ENCODE data around the gene LMX1A.

The LMX1A gene

DNA sequence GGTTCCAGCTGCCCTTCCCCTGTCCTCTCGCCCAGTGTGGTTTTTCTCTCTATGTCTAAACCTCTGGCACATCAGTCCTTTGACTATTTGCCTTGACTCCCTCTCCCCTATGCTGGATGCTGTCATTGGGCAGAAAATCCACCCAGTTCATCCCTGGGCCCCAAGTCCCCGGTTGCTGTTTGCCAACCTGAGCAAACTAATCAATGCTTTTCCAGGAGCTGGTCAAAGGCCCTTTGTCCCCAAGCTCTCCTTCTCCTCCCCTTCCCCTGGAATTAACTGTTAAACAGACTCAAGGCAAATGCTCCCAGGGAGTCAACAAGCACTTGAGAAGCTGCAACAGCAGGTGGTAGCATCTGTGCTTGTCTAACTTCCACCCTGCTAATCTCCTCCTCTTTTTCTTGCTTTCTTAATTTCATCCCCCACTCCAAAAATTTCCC lies 102.7 kb downstream of the LMX1A start:
- TF ChIP-seq GATA3 (IDR thresholded peaks at IDR 0.05; ENCODE audit: low read depth, low read length) (no peak), GATA2 (IDR thresholded peaks at IDR 0.05; ENCODE audit: low read depth, low read length) (no peak)

DNA sequence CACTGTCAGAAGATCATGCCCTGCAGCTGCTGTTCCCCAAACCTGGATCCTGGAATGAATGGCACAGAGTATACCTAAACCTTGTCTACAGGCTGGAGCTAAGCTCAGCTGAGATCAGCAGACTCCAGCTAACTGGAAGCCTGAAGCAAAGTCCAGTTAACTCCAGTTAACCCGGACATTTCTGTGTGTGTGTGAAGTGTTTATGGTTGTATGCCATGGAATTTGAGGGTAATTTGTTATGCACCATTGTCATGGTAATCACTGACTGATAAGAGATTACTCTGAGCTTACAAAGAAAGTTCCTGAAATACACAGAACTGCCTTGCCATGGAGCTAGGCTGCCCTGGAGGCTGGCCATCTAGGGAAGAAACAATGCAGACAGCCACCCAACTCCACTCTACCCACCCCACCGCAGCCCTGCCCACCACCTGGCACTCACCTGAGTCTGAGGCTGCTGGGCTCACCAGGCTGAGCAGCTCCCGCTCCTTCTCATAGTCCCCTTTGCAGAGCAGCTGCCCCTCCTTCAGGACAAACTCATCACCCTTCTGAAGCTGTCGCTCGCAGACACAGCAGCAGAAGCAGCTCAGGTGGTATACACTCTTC lies 107.4 kb downstream of the LMX1A start:
- no peak for TF ChIP-seq GATA2 (IDR thresholded peaks at IDR 0.05; ENCODE audit: low read depth, low read length)
- no peak for TF ChIP-seq GATA3 (IDR thresholded peaks at IDR 0.05; ENCODE audit: low read depth, low read length)

DNA sequence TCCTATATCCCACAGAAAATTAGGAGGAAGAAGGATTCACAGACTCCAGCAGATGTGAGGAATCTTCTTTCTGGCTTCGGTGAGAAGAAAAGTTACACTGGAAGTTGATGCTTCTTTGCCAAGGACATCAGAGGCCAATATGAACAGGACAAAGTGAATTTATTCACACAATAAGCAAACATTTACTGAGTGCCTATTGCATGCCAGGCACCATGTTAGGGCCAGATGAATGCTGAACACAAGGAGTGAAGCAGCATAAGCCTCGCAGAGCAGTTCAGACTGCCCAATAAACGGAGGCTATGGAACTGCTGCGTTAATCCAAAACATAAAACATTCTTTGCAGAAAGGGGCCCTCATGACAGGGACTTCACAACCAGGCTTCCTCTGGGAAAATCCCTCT lies 114.6 kb downstream of the LMX1A start:
- TF ChIP-seq GATA3 (IDR thresholded peaks at IDR 0.05; ENCODE audit: low read depth, low read length) (no peak), GATA2 (IDR thresholded peaks at IDR 0.05; ENCODE audit: low read depth, low read length) (no peak)

DNA sequence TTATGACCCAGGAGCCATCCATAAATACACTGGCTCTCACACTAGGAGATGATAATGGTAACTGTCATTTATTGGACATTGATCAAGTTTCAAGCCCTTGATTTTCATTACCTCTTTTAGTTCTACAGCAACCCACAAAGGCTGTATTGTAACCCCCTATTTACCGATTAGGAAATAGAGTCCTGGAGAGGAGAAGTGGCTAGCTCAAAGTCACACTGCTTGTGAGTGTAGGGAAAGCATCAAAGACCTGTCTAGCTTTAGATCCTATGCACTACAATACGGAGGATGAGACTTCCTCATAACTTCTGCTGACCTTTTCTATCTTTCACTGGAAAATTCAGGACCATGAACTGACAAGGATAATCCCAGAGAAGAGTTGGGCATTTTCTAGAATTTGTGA lies 115.2 kb downstream of the LMX1A start:
- no peak for TF ChIP-seq GATA2 (IDR thresholded peaks at IDR 0.05; ENCODE audit: low read depth, low read length)
- TF ChIP-seq GATA3 (IDR thresholded peaks at IDR 0.05; ENCODE audit: low read depth, low read length), result no peak

DNA sequence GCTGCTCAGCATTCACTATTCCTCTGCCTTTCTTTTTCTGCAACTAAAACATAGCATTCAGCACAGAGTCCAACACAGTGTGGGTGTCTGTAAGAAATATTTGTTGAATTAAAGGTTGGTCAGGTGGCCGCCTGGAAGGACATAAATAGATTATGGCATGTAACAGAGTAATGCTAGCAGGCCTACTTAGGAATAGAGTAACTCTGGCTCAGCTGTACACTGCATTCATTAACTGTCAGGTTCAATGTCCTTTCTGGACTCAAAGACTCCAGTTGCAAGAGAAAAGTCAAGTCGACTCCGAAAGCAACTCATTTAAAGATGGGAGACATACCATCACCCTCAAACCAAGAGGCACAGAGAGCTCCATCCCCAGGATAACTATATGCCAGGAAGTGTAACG lies 116.0 kb downstream of the LMX1A start:
- no peak for TF ChIP-seq GATA2 (IDR thresholded peaks at IDR 0.05; ENCODE audit: low read depth, low read length)
- TF ChIP-seq GATA3 (IDR thresholded peaks at IDR 0.05; ENCODE audit: low read depth, low read length), result no peak

DNA sequence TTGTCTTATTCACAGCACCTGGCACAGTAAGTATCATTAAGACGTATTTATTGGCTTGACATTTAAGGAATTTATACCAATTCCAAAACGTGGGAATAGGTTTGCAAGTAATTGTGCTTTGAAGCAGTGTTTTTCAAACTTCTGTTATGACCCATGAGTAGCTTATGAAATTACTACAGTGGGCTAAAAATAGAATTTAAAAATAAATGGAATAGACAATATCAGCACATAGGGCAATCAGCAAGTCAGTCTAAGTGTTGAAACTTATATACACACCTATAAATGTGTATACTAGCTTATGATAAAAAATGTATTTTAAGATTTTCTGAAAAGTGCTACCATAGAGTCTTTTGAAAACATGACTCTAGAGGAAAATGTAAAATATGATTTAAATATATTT lies 116.6 kb downstream of the LMX1A start:
- no peak for TF ChIP-seq GATA2 (IDR thresholded peaks at IDR 0.05; ENCODE audit: low read depth, low read length)

DNA sequence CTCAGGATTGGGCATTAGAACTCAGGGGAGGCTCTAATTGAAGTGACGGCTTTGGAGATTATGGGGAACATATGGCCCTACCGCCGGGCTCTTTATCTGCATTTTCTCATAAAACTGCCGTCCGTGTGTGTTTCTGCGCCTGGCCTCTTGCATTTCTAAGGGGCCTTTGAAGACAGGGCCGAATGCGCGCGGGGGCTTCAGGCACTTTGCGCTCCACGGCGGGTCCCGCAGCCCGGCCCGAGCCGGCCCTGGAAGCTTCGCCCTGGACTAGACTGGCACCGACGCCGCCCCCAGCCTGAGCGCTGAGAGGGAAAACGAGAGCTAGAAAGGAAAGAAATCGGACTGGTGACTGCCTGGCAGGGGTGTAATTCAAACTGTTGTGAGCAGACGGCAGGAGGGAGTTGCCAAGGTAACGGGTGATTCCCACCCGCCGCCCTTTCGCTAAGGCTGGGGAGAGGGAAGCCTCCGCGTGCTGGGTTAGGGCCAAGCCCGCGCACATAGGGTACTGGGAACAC lies 120.7 kb downstream of the LMX1A start:
- no peak for TF ChIP-seq GATA3 (IDR thresholded peaks at IDR 0.05; ENCODE audit: low read depth, low read length)
- TF ChIP-seq GATA2 (IDR thresholded peaks at IDR 0.05; ENCODE audit: low read depth, low read length), result no peak

DNA sequence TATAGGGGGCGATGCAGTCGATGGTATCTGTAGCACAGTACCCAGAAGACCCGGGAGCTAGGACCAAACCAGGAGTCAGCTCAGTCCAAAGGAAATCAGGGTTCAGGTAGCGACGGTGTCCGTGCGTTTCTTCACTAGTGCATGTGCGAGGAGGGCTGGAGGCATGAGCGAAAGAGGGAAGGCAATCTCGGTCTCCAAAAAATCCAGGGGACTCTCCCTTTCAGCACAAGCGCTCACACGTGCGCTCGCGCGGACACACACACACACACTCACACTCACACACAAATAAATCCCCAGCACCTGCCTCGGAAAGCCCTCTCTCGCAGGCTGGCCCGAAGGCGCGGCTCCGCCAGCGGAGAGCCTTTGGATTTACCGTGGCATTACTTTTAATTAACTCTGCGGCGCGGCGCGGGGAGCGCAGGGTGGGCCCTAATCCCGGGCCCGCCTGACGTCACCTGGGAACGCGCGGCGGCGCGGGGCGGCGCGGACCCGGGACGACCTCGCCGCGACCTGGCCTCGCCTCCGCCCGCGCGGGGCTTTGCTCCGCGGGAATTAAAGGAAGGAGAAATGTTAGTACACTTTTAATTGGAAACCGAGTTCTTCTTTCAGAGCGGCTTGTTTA lies 121.2 kb downstream of the LMX1A start:
- TF ChIP-seq GATA3 (IDR thresholded peaks at IDR 0.05; ENCODE audit: low read depth, low read length), result no peak
- TF ChIP-seq GATA2 (IDR thresholded peaks at IDR 0.05; ENCODE audit: low read depth, low read length), result no peak

DNA sequence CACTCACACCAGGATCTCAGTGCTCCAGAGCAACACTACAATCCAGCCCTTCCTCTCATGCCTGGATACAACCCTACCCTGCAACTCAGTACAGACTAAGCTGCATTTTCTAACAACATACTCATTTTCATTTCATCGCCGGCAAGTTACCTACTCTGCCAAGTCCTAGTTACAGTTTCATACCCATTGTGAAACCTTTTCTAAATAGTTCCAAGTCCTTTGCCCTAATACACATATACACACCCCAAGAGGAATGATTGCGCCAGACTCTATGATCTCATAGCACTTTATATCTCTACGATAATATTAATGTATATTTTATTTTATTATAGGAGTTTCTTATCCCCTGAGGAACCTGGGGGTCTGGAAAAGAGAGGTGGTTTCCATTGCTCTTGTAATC lies 122.4 kb downstream of the LMX1A start:
- no peak for TF ChIP-seq GATA3 (IDR thresholded peaks at IDR 0.05; ENCODE audit: low read depth, low read length)
- no peak for TF ChIP-seq GATA2 (IDR thresholded peaks at IDR 0.05; ENCODE audit: low read depth, low read length)

DNA sequence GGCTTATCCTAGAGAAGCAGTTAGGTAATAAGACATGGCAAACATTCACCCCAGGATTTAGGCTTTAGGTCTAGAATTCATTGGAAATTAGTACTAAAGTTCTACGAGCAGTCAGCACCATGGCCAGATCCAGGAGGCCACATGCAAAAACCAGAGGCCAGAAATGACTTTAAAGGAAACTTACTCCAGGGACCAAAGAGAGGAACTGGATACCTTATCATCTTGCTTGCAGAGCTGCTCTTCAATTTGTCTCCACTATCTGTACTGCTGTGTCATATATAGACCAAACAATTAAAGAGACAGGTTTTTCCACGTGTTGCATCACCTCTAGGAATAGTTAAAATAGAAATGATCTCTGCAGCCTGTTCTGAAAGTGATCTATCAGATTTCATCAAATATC lies 127.8 kb downstream of the LMX1A start:
- no peak for TF ChIP-seq GATA2 (IDR thresholded peaks at IDR 0.05; ENCODE audit: low read depth, low read length)
- TF ChIP-seq GATA3 (IDR thresholded peaks at IDR 0.05; ENCODE audit: low read depth, low read length), result no peak

DNA sequence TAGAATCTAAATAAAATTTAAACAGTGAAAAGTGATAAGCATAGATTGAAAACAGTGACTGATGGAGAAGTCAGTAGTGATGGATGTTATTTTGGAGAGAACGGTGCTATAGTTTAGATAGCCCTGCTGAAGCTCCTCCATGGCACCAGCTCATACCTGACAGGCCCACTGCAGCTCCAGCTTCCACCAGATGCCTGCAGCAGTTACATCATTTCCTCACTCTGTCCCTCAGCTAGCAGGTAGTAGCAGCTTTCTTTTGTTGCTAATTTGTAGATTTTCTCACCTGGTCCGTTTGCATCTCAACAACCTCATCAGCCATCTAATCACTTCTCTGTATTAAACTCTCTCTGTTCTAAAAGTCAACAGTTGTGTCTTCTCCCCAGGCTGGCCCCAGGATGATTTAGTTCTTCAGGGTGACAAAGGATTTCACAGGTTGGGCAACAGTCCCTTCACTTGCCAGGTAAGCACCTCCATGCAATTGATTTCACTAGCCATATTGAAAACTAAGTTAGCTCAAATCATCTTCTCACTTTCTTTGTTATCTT lies 128.3 kb downstream of the LMX1A start:
- TF ChIP-seq GATA2 (IDR thresholded peaks at IDR 0.05; ENCODE audit: low read depth, low read length) (no peak), GATA3 (IDR thresholded peaks at IDR 0.05; ENCODE audit: low read depth, low read length) (no peak)

DNA sequence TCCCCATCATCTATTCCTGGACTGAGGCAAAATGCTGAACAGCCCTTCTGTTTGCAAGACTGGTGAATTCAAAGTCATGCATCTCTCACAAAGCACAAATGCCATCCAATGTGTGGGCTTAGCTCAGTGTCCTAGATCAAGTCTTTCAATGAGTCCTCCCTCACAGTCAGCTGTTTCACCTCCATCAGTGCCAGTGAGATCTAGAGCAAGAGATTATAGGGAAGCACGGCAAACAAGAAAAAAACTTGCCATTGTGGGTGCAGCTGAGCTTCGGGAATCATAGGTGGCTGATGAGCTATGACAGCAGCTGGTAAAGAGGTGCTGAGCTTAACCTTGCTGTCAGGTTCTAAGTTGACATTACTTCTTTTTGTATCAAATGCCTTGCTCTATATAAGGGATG lies 130.2 kb downstream of the LMX1A start:
- TF ChIP-seq GATA2 (IDR thresholded peaks at IDR 0.05; ENCODE audit: low read depth, low read length), result no peak
- no peak for TF ChIP-seq GATA3 (IDR thresholded peaks at IDR 0.05; ENCODE audit: low read depth, low read length)

DNA sequence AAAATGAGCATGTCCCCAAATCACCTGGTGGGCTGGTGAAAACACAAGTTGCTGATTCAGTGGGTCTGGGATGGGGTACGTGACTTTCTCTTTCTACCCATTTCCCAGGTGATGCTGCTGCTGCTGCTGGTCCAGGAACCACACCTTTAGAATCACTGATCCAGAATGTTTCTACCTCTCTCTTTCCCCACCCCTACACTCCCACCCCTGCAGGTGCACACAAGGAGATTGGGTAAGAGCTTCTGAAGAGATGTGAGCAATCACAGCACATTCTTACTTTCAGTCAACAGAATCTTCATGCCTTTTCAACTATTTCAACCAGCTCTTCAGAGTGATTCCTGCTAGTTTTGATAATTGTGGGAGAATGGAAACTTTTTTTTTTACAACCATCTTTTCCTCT lies 130.9 kb downstream of the LMX1A start:
- no peak for TF ChIP-seq GATA2 (IDR thresholded peaks at IDR 0.05; ENCODE audit: low read depth, low read length)
- no peak for TF ChIP-seq GATA3 (IDR thresholded peaks at IDR 0.05; ENCODE audit: low read depth, low read length)

DNA sequence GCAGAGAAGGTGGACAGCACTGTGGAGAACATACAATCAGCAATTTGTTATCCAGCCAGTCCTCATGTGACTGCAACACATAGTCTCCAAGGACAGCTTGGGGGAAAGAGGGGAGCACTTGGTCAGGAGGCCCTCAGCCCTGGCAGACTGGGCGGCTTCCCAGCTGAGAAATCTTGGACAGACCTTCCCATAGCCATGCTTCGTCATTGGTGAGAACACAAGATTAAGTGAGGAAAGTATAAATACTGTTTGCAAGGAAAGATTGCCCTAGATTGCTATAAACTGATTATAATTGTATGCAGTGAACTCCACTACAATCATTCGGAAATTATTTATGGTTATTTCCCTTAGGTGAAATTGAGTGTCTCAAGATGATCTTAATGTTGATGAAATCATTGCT lies 131.5 kb downstream of the LMX1A start:
- TF ChIP-seq GATA3 (IDR thresholded peaks at IDR 0.05; ENCODE audit: low read depth, low read length) (no peak), GATA2 (IDR thresholded peaks at IDR 0.05; ENCODE audit: low read depth, low read length) (no peak)

DNA sequence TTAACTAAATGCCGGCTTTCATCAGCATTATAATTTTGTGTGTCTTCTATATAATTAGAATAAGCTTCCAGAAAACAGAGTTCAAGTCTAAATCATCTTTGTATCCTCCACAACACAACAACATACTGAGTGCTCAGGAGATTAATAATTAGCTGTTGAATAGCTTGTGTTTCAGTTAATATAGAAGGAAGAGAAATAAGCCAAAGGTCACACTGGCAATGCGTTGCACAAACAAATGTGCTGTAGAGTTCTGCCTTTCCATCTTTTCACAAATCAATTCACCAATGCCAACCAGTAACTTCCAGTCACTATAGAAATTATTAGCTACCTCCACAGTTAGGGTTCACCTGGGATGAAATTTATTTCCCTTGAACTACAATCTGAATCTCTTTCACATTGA lies 132.0 kb downstream of the LMX1A start:
- no peak for TF ChIP-seq GATA3 (IDR thresholded peaks at IDR 0.05; ENCODE audit: low read depth, low read length)
- TF ChIP-seq GATA2 (IDR thresholded peaks at IDR 0.05; ENCODE audit: low read depth, low read length), result no peak
